Panc1 (cell line): Measurements from ENCODE around the gene STYK1.

ENCODE experiments used
- CTCF ChIP-seq: fragments of 450-650 bp; IDR thresholded peaks from 2 replicates; pipeline ENCODE4 v1.5.1; 2017; ENCODE audit warnings: mild to moderate bottlenecking
- POLR2AphosphoS5 ChIP-seq: IDR thresholded peaks from 2 replicates; pipeline ENCODE4 v1.6.1; 2012; ENCODE audit warnings: mild to moderate bottlenecking, low read depth, low read length, moderate library complexity
- SIN3A ChIP-seq: IDR thresholded peaks from 2 replicates; pipeline ENCODE4 v1.6.1; 2012; ENCODE audit warnings: low read depth, mild to moderate bottlenecking, low read length, moderate library complexity, borderline replicate concordance; ENCODE audit not compliant: insufficient read depth
- TCF7L2 ChIP-seq: IDR thresholded peaks from 2 replicates; pipeline ENCODE4 v1.6.1; 2011; ENCODE audit warnings: mild to moderate bottlenecking, low read depth, low read length, inconsistent platforms
- TF ChIP-seq, protein P1 (sequence below), 2 experiments: IDR thresholded peaks; 2 replicates each; pipeline ENCODE4 v1.6.1; 2011 to 2012; ENCODE audit warnings: low read depth in 2 of 2, control low read depth in 1 of 2, low read length in 1 of 2, mild to moderate bottlenecking in 1 of 2, moderate library complexity in 1 of 2; ENCODE audit not compliant: insufficient read depth in 1 of 2

DNA sequence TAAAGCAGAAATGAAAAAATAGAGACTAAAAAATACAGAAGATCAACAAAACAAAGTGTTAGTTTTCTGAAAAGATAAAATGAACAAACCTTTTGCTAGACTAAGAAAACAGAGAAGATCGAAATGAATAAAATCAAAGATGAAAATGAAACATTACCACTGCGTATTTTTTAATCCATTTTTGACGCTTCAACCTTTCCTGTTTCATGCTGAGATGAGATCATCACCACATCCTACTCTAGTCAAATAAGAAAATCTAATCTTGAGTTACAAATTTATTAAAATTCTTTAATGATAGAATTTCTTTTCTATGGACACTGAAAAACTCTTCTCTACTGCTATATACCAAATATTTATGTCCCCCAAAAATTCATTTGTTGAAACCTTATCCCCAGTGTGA, 91.1 kb downstream of the STYK1 start:
- TF ChIP-seq TCF7L2 (no peak), POLR2AphosphoS5 (no peak), CTCF (no peak), SIN3A (no peak)
- TF ChIP-seq, protein P1, sequence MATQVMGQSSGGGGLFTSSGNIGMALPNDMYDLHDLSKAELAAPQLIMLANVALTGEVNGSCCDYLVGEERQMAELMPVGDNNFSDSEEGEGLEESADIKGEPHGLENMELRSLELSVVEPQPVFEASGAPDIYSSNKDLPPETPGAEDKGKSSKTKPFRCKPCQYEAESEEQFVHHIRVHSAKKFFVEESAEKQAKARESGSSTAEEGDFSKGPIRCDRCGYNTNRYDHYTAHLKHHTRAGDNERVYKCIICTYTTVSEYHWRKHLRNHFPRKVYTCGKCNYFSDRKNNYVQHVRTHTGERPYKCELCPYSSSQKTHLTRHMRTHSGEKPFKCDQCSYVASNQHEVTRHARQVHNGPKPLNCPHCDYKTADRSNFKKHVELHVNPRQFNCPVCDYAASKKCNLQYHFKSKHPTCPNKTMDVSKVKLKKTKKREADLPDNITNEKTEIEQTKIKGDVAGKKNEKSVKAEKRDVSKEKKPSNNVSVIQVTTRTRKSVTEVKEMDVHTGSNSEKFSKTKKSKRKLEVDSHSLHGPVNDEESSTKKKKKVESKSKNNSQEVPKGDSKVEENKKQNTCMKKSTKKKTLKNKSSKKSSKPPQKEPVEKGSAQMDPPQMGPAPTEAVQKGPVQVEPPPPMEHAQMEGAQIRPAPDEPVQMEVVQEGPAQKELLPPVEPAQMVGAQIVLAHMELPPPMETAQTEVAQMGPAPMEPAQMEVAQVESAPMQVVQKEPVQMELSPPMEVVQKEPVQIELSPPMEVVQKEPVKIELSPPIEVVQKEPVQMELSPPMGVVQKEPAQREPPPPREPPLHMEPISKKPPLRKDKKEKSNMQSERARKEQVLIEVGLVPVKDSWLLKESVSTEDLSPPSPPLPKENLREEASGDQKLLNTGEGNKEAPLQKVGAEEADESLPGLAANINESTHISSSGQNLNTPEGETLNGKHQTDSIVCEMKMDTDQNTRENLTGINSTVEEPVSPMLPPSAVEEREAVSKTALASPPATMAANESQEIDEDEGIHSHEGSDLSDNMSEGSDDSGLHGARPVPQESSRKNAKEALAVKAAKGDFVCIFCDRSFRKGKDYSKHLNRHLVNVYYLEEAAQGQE (IDR thresholded peaks at IDR 0.05; ENCODE audit: insufficient read depth in 1 of 2, low read depth in 2 of 2, low read length in 1 of 2): no peak
